Measurements from ENCODE around the gene TBX10. TPM values are rescaled to one million over a fixed set of nuclear protein-coding genes. Genes with fewer than 3 reads are reported as not detected.
A peak's percentile ranks its signal among the peaks of the same experiment; 100 is the strongest.

TBX10 gene
- total RNA-seq, 1 experiment from 2014 or later = not detected

GRCh38 chr11:67627441-67627811 lies 12.1 kb downstream of the TBX10 start:
- no peak overlapping the region for H3K4me3 Mint-ChIP-seq

More at GRCh38 chr11:67627441-67627811, 12.1 kb downstream of the TBX10 start:
- no peaks in the 10 kb centered on the region for H4K20me1 ChIP-seq (ENCODE audit: control insufficient read depth, insufficient read depth, insufficient read length)
- no peak overlapping the region for H2BK20ac ChIP-seq (ENCODE audit: low read depth, low read length, poor library complexity, severe bottlenecking)
- H2BK15ac ChIP-seq (ENCODE audit: low read depth, low read length) = no peak overlapping the region
- no CpG with 5 or more reads among the region's 6 CpGs for WGBS (ENCODE audit: extremely low coverage, insufficient read length, low lambda C conversion rate)
- peaks cover 15% of the 10 kb centered on the region for H3K27me3 Mint-ChIP-seq (ENCODE audit: low read depth)
- no peak overlapping the region for H3K14ac ChIP-seq (ENCODE audit: insufficient read depth, low read length)
- no peaks in the 10 kb centered on the region for H3K27me3 ChIP-seq (ENCODE audit: insufficient read depth, low read length)
- H3K9me3 ChIP-seq (ENCODE audit: control insufficient read depth, low read depth, low read length) = no peaks in the 10 kb centered on the region
- peaks cover 20 to 34% (median 31%) of the 10 kb centered on the region in 3 experiments for H3K36me3 Mint-ChIP-seq (ENCODE audit: insufficient read depth in 1 of 3, low read depth in 3 of 3)
- H3T11ph ChIP-seq (ENCODE audit: low read length) = no peak overlapping the region
- H2AK5ac ChIP-seq (ENCODE audit: insufficient read length, low read length) = no peak overlapping the region
- no peaks in the 10 kb centered on the region; the same call in 1 of the 2 replicates for H3K4me1 ChIP-seq (ENCODE audit: insufficient read depth, low read length)
- H3K27ac Mint-ChIP-seq = peak overlapping the region in 1 of 3 experiments; percentile 92; a peak in 2 of 7 replicates
- no peak overlapping the region for H3K9ac ChIP-seq (ENCODE audit: extremely low read depth, insufficient read length, low read length)
- no peak overlapping the region for H2BK120ac ChIP-seq (ENCODE audit: low read depth, low read length, poor library complexity, severe bottlenecking)
- H3K4me1 Mint-ChIP-seq = peaks cover 42 to 53% of the 10 kb centered on the region in 2 experiments
- no peak overlapping the region for H4K91ac ChIP-seq (ENCODE audit: insufficient read length, low read depth, low read length)
- DNase-seq = no peak
- H2AFZ ChIP-seq (ENCODE audit: low read length) = no peak overlapping the region
- H3K79me2 ChIP-seq (ENCODE audit: insufficient read depth, low read length) = no peaks in the 10 kb centered on the region
- no peak overlapping the region for H3K23ac ChIP-seq (ENCODE audit: insufficient read length, low read depth, low read length)
- H4K8ac ChIP-seq (replicated peaks; ENCODE audit: insufficient read length, low read depth, low read length) = no peak overlapping the region
- no peak for TF ChIP-seq CTCF (conservative IDR thresholded peaks at IDR 0.05)
- no peak overlapping the region for H2BK12ac ChIP-seq (ENCODE audit: insufficient read length, low read depth, low read length)
- H3K27ac ChIP-seq (ENCODE audit: insufficient read length, low read depth, low read length) = peak overlapping the region; percentile 53
- no peaks in the 10 kb centered on the region for H3K79me1 ChIP-seq (ENCODE audit: insufficient read depth, low read depth, low read length, poor library complexity, severe bottlenecking)
- peaks cover 0 to 6% of the 10 kb centered on the region in 2 experiments; a peak in 3 of 5 replicates for H3K9me3 Mint-ChIP-seq
- no peak overlapping the region for H4K5ac ChIP-seq (ENCODE audit: insufficient read length, low read depth, low read length)
- no peak overlapping the region for H2BK5ac ChIP-seq (ENCODE audit: insufficient read length, low read length)
- H3K4me2 ChIP-seq (ENCODE audit: insufficient read depth, insufficient read length, low read length) = no peak overlapping the region
- H3K56ac ChIP-seq (ENCODE audit: insufficient read length, low read depth, low read length) = no peak overlapping the region
- no peak overlapping the region for H3K18ac ChIP-seq (ENCODE audit: insufficient read length, low read depth, low read length)
- no peak overlapping the region for H3K4ac ChIP-seq (ENCODE audit: low read depth, low read length)
- H3K23me2 ChIP-seq (ENCODE audit: insufficient read length, low read depth, low read length, poor library complexity, severe bottlenecking) = no peaks in the 10 kb centered on the region

All from H9 (cell line).